ENCODE results near the gene FNDC3B. TPM values are rescaled to one million over a fixed set of nuclear protein-coding genes. Genes with fewer than 3 reads are reported as not detected.

The FNDC3B gene
- total and polyA plus RNA-seq, 4 donors: 23.3 to 74.2 (median 32.9) TPM

DNA sequence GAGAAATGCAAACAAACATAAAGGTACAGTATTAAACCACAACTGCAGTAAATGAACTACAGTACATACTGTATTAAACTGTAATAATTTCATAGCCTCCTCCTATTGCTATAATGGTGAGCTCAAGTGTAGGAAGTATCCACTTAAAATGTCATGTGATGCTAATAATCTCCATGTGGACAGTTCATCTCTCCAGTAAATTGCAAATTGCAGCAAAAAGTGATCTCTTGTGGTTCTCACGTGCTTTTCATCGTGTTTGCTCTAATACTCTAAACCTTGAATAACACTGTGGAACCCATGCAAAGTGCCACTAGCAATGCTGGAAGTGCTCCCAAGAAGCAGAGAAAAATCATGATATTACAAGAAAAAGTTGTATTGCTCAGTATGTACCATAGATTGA is 9.2 kb upstream of the FNDC3B start:
- 94% methylated on average over 2 of the region's 2 CpGs for WGBS
- Histone ChIP-seq H3K4me1 (ENCODE audit: control insufficient read depth in 4 of 4, insufficient read depth in 4 of 4, low read length in 3 of 4) (no peaks in the 10 kb centered on the region), H3K27ac (ENCODE audit: low read depth in 1 of 2, low read length in 2 of 2) (no peak overlapping the region), H3K36me3 (ENCODE audit: control insufficient read depth in 4 of 4, insufficient read depth in 3 of 4, low read depth in 1 of 4, low read length in 3 of 4) (no peaks in the 10 kb centered on the region), H3K27me3 (ENCODE audit: control insufficient read depth in 4 of 4, insufficient read depth in 4 of 4, low read length in 3 of 4) (no peaks in the 10 kb centered on the region), H3K9me3 (ENCODE audit: control insufficient read depth in 4 of 4, low read length in 3 of 4) (no peaks in the 10 kb centered on the region), H3K9ac (ENCODE audit: low read depth in 1 of 2, low read length in 2 of 2) (no peak overlapping the region), H3K4me3 (ENCODE audit: low read depth in 1 of 3, low read length in 3 of 3) (no peak overlapping the region)
- DNase-seq (ENCODE audit: low spot score): no peak
- TF ChIP-seq RXRA (IDR thresholded peaks at IDR 0.05) (no peak), TAF1 (conservative IDR thresholded peaks at IDR 0.05) (no peak), RAD21 (IDR thresholded peaks at IDR 0.05) (no peak), SP1 (IDR thresholded peaks at IDR 0.05) (no peak), HNF4G (IDR thresholded peaks at IDR 0.05) (no peak), JUND (IDR thresholded peaks at IDR 0.05) (no peak), NR2F2 (IDR thresholded peaks at IDR 0.05) (no peak), YY1 (IDR thresholded peaks at IDR 0.05) (no peak)
- TF ChIP-seq, protein P1, sequence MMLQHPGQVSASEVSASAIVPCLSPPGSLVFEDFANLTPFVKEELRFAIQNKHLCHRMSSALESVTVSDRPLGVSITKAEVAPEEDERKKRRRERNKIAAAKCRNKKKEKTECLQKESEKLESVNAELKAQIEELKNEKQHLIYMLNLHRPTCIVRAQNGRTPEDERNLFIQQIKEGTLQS (IDR thresholded peaks at IDR 0.05): no peak
- TF ChIP-seq, protein P2, sequence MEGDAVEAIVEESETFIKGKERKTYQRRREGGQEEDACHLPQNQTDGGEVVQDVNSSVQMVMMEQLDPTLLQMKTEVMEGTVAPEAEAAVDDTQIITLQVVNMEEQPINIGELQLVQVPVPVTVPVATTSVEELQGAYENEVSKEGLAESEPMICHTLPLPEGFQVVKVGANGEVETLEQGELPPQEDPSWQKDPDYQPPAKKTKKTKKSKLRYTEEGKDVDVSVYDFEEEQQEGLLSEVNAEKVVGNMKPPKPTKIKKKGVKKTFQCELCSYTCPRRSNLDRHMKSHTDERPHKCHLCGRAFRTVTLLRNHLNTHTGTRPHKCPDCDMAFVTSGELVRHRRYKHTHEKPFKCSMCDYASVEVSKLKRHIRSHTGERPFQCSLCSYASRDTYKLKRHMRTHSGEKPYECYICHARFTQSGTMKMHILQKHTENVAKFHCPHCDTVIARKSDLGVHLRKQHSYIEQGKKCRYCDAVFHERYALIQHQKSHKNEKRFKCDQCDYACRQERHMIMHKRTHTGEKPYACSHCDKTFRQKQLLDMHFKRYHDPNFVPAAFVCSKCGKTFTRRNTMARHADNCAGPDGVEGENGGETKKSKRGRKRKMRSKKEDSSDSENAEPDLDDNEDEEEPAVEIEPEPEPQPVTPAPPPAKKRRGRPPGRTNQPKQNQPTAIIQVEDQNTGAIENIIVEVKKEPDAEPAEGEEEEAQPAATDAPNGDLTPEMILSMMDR (IDR thresholded peaks at IDR 0.05; ENCODE audit: low read depth, low read length, missing input control): no peak

DNA sequence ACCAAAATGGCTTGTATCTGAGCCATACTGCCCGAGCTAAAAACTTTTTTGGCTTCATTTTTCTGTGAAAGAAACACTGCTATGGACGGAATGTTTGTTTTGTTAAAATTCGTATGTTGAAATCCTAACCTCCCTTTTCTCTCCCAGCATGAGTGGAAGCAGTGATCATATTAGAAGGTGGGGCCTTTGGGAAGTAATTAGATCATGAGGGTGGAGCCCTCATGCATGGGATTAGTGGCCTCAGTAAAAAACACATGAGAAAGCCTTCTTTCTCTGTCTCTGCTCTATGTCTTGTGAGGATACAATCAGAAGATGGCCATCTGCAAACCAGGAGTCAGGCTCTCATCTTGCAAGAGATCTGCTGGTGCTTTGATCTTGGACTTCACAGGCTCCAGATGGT is 7.4 kb upstream of the FNDC3B start:
- Histone ChIP-seq H3K4me3 (ENCODE audit: low read depth in 1 of 3, low read length in 3 of 3) (no peak overlapping the region), H3K36me3 (ENCODE audit: control insufficient read depth in 4 of 4, insufficient read depth in 3 of 4, low read depth in 1 of 4, low read length in 3 of 4) (no peaks in the 10 kb centered on the region), H3K27me3 (ENCODE audit: control insufficient read depth in 4 of 4, insufficient read depth in 4 of 4, low read length in 3 of 4) (no peaks in the 10 kb centered on the region), H3K9ac (ENCODE audit: low read depth in 1 of 2, low read length in 2 of 2) (no peak overlapping the region), H3K27ac (ENCODE audit: low read depth in 1 of 2, low read length in 2 of 2) (no peak overlapping the region), H3K9me3 (ENCODE audit: control insufficient read depth in 4 of 4, low read length in 3 of 4) (no peaks in the 10 kb centered on the region), H3K4me1 (ENCODE audit: control insufficient read depth in 4 of 4, insufficient read depth in 4 of 4, low read length in 3 of 4) (no peaks in the 10 kb centered on the region)
- WGBS: 67% methylated on average over 3 of the region's 3 CpGs
- TF ChIP-seq ZBTB33 (IDR thresholded peaks at IDR 0.05) (no peak), FOXA1 (IDR thresholded peaks at IDR 0.05) (no peak), GABPA (IDR thresholded peaks at IDR 0.05 in 1 of 2, conservative IDR thresholded peaks at IDR 0.05 in 1 of 2) (no peak), EGR1 (IDR thresholded peaks at IDR 0.05; ENCODE audit: low read depth in 2 of 2) (no peak), YY1 (IDR thresholded peaks at IDR 0.05) (no peak), RAD21 (IDR thresholded peaks at IDR 0.05) (no peak), JUND (IDR thresholded peaks at IDR 0.05) (no peak), RXRA (IDR thresholded peaks at IDR 0.05) (no peak), TAF1 (conservative IDR thresholded peaks at IDR 0.05) (no peak)
- TF ChIP-seq, protein P1 (IDR thresholded peaks at IDR 0.05): no peak
- TF ChIP-seq, protein P3, sequence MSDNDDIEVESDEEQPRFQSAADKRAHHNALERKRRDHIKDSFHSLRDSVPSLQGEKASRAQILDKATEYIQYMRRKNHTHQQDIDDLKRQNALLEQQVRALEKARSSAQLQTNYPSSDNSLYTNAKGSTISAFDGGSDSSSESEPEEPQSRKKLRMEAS (IDR thresholded peaks at IDR 0.05): no peak
- TF ChIP-seq, protein P2 (IDR thresholded peaks at IDR 0.05; ENCODE audit: low read depth, low read length, missing input control): no peak
- DNase-seq (ENCODE audit: low spot score): no peak

Measured in liver (tissue), 9 donors.